Measurements from ENCODE around the gene CALM3. TPM values are rescaled to one million over a fixed set of nuclear protein-coding genes. Genes with fewer than 3 reads are reported as not detected.

Gene CALM3
- total and polyA plus RNA-seq, 2 experiments from 2014 or later = 148 to 215 TPM

DNA sequence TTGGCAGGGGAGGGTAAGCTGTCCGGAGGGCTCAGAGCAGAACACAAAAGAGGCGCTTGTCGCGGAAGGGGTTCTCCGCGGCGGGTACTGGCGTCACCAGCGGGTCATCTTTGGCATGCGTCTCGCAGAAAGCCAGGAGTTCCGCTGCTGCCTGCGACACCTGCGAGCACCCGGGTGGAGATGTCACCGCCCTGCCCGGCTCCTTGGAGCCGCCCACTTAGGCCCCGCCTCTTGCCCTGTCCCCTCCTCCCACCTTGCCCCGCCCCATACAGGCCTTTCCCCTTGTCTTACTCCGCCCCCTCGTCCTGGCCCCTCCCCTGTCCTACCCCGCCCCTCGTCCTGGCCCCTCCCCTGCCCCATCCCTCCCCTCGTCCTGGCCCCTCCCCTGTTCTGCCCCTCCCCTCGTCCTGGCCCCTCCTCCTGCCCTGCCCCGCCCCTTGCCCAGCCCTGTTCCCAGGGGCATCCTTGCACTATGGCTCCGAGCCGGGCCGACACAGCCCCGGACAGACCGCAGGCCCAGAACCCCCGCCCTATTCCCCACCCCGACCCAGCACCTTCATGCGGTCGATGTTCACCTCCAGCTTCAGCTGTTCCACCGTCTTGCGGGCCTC lies 33.0 kb downstream of the CALM3 start (continued):
- TF ChIP-seq ZNF462 (CRISPR knock-in tag; IDR thresholded peaks at IDR 0.05) = no peak
- TF ChIP-seq STAT1 (IDR thresholded peaks at IDR 0.05; ENCODE audit: unreplicated experiment) = no peak
- TF ChIP-seq EZH2phosphoT487 (IDR thresholded peaks at IDR 0.05; ENCODE audit: unreplicated experiment) = no peak
- no peak for TF ChIP-seq ZNF114 (CRISPR knock-in tag; IDR thresholded peaks at IDR 0.05)
- TF ChIP-seq ETS1 (IDR thresholded peaks at IDR 0.05) = no peak
- TF ChIP-seq CREB1 (CRISPR knock-in tag; IDR thresholded peaks at IDR 0.05; ENCODE audit: low read depth) = no peak
- no peak for TF ChIP-seq EZH2 (IDR thresholded peaks at IDR 0.05; ENCODE audit: low read depth, unreplicated experiment)
- TF ChIP-seq, protein P1, sequence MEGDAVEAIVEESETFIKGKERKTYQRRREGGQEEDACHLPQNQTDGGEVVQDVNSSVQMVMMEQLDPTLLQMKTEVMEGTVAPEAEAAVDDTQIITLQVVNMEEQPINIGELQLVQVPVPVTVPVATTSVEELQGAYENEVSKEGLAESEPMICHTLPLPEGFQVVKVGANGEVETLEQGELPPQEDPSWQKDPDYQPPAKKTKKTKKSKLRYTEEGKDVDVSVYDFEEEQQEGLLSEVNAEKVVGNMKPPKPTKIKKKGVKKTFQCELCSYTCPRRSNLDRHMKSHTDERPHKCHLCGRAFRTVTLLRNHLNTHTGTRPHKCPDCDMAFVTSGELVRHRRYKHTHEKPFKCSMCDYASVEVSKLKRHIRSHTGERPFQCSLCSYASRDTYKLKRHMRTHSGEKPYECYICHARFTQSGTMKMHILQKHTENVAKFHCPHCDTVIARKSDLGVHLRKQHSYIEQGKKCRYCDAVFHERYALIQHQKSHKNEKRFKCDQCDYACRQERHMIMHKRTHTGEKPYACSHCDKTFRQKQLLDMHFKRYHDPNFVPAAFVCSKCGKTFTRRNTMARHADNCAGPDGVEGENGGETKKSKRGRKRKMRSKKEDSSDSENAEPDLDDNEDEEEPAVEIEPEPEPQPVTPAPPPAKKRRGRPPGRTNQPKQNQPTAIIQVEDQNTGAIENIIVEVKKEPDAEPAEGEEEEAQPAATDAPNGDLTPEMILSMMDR (conservative IDR thresholded peaks at IDR 0.05; ENCODE audit: low read depth in 2 of 2) = no peak
- TF ChIP-seq POLR2AphosphoS5 (IDR thresholded peaks at IDR 0.05; ENCODE audit: low read depth) = no peak
- TF ChIP-seq JUNB (IDR thresholded peaks at IDR 0.05; ENCODE audit: unreplicated experiment) = no peak

Data from GM23338 (cell line).